OCI-M2 (cell line): ENCODE data around the gene OR1Q1.
"Not testable (repeated sequence)": the region's sequence is repeated elsewhere in the genome, so short reads cannot be mapped to it uniquely, and the experiment has no call there.

Experiments
- DNase-seq: peaks from one replicate; lab custom pipeline; 2025; ENCODE audit not compliant: unreplicated experiment; lab: John Stamatoyannopoulos, UW

The OR1Q1 gene

GRCh38 chr9:122614362-122614761 is at the start of gene OR1Q1:
OR1Q1 (plus strand) TSS chr9:122614738; CDS start chr9:122614738, 0 bp downstream.
- no peak for DNase-seq

DNA sequence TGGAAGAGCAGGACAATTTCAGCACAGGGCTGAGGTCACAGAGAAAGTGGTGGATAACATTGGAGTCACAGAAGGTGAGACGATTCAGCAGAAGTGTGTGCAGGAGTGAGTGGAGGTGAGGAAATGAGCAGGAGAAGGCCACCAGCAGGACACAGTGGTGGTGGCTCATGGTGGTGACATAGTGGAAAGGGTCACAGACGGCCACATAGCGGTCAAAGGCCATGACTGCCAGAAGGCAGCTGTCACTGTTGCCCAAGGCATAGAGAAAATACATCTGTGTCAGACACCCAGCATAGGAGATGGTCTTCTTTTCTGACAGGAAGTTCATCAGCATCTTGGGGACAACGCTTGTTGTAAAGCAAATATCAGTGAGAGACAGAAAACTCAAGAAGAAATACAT is 46.6 kb upstream of the OR1Q1 start:
- no peak for DNase-seq

DNA sequence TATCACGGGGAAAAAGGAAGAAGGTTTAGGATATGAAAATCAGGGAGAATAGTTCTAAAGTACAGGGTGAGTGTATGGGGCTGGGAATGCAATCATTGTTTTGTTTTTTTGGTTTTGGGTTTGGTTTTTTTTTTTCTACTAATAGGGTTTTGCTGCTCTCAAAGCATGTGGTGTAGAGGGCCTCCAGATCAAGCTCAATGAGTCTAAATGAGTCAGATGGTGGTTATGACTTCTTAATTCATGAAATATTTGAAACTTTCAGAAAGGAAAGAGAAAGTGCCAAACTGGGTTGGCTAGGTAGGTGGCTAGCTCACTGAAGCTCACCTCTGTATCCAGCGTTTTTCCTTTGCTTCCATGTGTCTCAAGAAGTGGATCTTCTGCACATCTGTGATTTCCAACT is 42.1 kb upstream of the OR1Q1 start:
- DNase-seq: no peak

DNA sequence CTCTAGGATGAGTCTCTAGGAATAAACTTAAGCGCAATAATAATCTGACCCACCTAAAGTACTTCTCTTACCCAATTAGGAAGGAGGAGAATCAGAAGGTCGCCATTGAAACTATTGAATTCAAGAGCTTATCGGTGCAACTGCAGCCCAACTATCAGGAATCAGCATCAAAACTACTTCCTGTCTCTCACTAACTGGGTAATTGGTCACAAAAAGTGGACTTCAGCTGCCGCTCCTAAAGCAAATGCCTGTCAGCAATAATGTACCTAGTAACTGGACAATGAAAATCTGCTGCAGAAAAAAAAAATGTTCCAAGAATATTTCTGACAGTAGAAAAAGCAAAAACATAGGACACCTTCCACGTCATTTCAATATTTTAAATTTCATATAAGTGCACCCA is 34.7 kb upstream of the OR1Q1 start:
- DNase-seq: no peak

DNA sequence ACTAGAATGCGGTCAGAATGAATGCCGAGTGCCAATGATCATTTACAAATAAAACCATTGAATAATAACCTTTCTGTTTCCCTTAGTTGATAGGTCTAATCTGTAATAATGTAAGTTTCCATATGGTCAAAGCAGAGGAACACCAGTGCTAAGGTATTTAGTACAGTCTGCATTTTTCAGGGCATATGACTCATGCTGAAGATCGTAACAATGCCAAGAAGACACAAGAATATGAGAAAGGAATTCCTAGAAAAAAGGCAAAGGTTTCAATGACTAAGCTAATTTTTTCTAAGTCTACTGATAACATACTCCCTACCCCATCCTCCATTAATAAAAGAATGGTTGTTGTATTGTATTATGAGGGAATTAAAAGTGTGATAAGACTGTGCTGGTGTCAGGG is 34.2 kb upstream of the OR1Q1 start:
- no peak for DNase-seq

DNA sequence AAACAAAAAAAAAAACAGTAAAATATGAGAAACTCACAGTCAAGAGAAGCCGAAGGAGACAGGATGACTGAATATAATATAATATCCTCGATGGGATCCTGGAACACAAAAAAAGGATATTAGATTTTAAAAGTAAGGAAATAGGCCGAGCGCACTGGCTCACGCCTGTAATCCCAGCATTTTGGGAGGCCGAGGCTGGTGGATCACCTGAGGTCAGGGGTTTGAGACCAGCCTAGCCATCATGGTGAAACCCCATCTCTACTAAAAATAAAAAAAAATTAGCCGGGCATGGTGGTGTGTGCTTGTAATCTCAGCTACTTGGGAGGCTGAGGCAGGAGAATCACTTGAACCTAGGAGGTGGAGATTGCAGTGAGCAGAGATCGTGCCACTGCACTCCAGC is 31.3 kb upstream of the OR1Q1 start, which contains the start of gene OR1L8:
Gene OR1L8, minus strand, starts transcription at position 101 of the 400 bp plus-strand sequence. CDS start 14,907 bp downstream, outside the sequence.
- not testable (repeated sequence) for DNase-seq

- DNase-seq: no peak
Observed at GRCh38 chr9:122605691-122606090, 8.8 kb upstream of the OR1Q1 start.

- no peak for DNase-seq
Observed at GRCh38 chr9:122606587-122606986, 8.0 kb upstream of the OR1Q1 start.

DNA sequence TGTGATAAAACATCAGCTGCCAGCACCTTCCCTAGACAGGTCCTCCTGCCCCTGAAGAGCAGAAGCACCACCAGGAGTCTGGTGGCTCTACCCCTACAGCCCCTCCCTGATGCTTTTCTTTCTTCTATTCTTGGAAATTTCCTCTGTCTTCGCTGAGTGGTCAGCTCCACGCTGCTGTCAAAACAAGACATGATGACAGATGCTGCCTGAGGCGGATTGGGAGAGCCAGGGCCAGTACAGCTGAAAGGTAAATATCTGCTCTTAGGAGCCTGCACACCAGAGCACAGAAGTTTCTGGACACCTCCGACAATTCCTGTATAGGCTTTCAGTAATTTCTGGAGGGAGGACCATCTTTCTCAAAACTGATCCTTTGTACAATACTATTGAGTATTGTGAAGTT is 4.7 kb upstream of the OR1Q1 start:
- DNase-seq: no peak

GRCh38 chr9:122619996-122620395 is 5.5 kb downstream of the OR1Q1 start:
- no peak for DNase-seq

DNA sequence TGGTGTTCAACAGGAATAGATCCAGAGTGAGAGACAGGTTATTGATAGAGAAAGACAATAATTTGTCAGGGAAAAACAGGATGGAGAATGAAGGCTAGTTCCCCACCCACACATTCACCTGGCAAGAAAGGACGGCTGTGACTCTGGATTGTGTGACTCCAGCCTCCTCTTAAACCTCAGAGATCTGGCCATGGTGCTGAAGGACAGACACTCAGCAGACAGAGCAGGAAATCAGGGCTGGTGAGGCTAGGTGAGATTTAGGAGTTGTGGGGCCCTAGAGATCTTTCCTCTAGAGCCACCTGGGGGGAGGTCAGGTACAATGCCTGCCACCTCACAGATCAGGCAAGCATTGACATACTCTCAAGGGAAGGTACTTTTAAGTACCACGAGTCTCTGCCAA is 27.7 kb downstream of the OR1Q1 start:
- no peak for DNase-seq

DNA sequence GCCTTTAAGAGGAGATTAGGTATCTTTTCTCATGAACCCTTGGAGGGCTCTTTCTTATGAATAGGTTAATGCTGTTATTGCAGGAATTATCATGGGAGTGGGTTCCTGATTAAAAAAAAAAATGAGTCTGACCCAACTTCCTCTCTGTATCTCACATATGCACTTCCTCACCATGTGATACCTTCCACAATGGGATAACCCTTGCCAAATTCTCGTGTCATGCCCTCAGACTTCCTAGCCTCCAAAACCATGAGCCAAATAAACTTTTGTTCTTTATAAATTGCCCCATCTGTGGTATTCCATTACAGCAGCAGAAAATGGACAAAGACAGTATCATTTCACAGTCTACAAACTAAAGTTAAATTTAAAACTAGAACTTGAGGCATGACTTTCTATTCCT is 41.8 kb downstream of the OR1Q1 start:
- DNase-seq: no peak

GRCh38 chr9:122657527-122657926 is 43.0 kb downstream of the OR1Q1 start, which contains the start of gene OR1B1:
OR1B1 (minus strand) TSS chr9:122657627.
- DNase-seq: no peak

DNA sequence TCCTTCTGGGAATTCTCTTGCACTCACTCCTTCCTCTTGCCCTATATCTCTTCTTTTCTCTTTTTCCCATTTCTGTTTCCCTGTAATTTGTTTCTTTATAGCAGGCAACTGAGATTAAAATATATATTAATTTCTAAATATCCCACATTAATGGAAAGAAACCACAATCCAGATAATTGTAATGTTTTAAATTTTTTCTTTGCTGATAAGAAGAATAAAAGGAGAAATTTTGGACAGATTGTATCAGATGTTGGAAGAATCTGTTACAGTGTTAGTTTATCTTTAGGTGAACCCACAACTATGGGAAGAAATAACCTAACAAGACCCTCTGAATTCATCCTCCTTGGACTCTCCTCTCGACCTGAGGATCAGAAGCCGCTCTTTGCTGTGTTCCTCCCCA is 46.9 kb downstream of the OR1Q1 start, which contains the start of gene OR1L1:
Gene OR1L1, plus strand, starts transcription at position 301 of the 400 bp plus-strand sequence. Its CDS starts 0 bp downstream, at position 301.
- no peak for DNase-seq
